GM19351 (cell line): ENCODE results near the gene ZNF516.
"Not testable (repeated sequence)": the region's sequence is repeated elsewhere in the genome, so short reads cannot be mapped to it uniquely, and the experiment has no call there.

Experiments
- ATAC-seq: cut with Tn5 transposase; IDR thresholded peaks from one replicate; pipeline ENCODE4 v1.9.1; 2021; ENCODE audit warnings: mild to moderate bottlenecking, moderate library complexity; ENCODE audit not compliant: unreplicated experiment

ZNF516 gene, protein sequence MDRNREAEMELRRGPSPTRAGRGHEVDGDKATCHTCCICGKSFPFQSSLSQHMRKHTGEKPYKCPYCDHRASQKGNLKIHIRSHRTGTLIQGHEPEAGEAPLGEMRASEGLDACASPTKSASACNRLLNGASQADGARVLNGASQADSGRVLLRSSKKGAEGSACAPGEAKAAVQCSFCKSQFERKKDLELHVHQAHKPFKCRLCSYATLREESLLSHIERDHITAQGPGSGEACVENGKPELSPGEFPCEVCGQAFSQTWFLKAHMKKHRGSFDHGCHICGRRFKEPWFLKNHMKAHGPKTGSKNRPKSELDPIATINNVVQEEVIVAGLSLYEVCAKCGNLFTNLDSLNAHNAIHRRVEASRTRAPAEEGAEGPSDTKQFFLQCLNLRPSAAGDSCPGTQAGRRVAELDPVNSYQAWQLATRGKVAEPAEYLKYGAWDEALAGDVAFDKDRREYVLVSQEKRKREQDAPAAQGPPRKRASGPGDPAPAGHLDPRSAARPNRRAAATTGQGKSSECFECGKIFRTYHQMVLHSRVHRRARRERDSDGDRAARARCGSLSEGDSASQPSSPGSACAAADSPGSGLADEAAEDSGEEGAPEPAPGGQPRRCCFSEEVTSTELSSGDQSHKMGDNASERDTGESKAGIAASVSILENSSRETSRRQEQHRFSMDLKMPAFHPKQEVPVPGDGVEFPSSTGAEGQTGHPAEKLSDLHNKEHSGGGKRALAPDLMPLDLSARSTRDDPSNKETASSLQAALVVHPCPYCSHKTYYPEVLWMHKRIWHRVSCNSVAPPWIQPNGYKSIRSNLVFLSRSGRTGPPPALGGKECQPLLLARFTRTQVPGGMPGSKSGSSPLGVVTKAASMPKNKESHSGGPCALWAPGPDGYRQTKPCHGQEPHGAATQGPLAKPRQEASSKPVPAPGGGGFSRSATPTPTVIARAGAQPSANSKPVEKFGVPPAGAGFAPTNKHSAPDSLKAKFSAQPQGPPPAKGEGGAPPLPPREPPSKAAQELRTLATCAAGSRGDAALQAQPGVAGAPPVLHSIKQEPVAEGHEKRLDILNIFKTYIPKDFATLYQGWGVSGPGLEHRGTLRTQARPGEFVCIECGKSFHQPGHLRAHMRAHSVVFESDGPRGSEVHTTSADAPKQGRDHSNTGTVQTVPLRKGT

DNA sequence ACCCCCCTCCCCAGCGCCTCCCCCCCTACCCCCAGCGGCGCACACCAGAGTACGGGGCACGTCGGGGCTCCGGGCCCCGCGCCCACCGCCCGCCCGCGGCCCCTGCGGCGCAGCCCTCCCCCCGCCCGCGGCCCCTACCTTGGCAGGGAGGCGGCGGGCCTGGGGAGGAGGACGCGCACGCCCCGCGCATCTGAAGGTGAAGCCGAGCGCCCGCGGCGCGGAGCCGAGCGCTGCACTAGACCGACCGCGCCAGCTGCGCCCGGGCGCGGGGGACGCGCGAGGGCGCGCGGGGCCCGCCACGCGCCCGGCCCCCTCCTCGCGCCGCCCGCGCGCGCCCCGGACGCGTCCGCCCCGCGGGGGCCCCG is at the start of gene ZNF516:
ZNF516 (minus strand) TSS at position 237 of the 365 bp plus-strand sequence. CDS start 52,188 bp downstream, outside the sequence.
- ATAC-seq = peak; percentile 18

DNA sequence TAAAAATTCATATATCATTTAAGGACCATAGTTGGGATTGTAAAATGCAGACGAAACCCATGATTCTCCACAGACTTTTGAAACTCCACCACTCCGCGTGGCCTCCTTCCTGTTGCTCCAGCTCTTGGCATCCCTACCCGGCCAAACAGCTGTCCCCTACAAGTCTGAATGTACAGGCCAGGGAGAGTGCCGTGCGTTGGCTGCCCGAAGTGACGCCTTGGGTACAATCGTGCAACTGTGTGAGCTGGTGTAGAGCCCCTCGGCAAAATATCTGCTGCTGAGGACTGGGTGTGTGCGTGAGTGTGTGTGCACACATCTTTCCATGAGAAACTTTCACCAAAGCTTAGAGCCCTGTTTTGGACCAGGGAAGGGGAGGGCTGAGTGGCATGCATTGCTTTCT is 43.8 kb upstream of the ZNF516 start:
- ATAC-seq = no peak

DNA sequence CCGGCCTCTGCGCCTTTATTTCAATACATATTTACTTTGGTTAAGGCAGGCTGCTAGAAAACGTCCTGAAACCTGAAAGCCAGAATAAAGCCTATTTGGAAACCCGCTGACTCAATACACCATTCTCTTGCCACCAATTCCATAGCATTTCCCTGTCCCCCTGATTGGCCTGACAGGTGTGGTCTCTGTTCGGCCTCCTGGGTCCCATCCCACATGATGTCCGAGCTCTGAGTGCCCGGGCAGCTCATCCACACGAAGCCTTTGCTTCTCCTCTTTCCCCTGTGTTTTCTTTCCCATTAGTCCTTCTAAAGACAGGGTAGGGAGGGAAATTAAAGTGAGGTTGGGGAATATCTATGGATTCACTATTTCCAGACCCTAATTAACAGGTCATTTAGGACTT is 42.6 kb upstream of the ZNF516 start:
- ATAC-seq = no peak

DNA sequence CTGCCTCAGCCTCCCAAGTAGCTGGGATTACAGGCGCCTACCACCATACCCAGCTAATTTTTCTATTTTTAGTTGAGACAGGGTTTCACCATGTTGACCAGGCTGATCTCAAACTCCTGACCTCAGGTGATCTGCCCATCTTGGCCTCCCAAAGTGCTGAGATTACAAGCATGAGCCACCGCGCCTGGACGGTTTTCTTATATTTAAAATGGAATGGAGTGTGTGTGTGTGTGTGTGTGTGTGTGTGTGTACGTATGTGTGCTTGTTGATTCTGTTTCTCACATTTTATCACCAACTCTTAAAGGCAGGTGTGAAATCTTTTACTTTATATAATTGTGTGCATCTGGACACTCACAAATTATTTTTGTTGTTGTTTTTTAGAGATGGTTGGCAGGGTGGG is 41.6 kb upstream of the ZNF516 start:
- ATAC-seq = not testable (repeated sequence)

DNA sequence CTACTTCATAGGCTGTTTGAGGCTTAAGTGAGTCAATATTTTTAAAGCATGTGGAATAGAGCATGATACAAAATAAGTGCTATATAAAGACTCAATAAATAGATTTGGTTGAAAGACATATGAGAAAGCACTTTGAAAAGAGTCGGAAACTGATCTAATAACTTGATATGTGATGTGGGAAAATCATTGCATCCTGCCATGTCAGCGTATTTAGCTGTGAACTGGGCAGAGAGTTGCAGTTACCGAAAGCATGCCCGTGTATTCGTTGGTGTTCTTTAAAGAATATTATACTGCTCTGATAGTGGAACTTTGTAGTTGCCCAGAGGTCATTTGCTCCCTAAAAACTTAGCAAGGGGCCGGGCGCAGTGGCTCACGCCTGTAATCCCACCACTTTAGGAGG is 37.8 kb upstream of the ZNF516 start:
- no peak for ATAC-seq

DNA sequence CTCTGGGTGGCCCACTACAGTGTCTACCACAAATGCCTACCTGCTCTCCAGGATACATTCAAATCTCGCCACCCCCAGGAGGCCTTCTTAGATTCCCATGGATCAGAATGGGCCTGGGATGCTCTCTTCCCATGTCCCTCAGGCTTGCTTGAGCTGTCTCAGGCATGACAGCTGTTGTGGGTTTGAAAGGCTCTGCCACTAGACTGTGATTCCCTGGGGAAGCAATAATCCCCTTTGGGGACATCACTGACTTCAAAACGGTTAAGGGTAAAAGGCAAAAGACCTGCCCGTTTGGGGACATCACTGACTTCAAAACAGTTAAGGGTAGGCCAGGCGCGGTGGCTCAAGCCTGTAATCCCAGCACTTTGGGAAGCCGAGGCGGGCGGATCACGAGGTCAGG is 35.8 kb upstream of the ZNF516 start:
- ATAC-seq = no peak

DNA sequence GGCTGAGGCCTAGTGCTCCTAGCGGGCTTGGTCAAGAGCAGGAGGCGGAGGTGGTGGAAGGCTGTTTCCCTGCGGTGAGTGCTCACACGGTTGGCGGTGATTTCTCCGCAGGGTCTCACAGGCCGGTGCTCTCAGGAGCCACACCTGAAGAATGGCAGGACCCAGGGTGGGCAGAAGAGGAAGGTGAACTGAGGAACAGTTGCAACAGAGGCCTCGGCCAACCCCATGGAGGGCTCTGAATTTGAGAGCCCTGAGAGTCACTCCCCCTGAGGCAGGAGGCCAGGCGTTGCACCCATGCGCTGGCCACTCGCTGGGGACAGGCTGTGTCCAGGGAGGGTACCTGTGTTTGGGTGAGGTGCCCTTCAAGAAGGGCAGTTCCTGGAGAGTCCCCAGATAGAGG is 35.3 kb upstream of the ZNF516 start:
- no peak for ATAC-seq

DNA sequence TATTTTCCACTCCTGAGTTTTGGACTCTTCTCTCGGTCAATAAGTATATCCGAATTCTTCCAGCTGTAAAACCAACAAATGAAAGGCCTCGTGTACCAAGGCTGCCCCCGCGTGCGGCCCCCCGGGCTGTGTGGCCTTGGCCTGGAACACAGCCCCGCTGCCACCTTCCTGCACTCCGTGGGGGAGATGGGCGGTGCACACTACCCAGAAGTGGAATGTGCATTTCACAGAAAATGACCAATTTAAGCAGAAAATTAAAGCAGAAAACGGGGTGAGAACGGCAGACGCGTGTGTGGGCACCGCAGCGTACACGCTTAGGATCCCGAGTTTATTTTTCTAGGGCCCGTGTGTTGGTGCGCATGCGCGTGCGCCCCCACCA is 34.4 kb upstream of the ZNF516 start:
- no peak for ATAC-seq

DNA sequence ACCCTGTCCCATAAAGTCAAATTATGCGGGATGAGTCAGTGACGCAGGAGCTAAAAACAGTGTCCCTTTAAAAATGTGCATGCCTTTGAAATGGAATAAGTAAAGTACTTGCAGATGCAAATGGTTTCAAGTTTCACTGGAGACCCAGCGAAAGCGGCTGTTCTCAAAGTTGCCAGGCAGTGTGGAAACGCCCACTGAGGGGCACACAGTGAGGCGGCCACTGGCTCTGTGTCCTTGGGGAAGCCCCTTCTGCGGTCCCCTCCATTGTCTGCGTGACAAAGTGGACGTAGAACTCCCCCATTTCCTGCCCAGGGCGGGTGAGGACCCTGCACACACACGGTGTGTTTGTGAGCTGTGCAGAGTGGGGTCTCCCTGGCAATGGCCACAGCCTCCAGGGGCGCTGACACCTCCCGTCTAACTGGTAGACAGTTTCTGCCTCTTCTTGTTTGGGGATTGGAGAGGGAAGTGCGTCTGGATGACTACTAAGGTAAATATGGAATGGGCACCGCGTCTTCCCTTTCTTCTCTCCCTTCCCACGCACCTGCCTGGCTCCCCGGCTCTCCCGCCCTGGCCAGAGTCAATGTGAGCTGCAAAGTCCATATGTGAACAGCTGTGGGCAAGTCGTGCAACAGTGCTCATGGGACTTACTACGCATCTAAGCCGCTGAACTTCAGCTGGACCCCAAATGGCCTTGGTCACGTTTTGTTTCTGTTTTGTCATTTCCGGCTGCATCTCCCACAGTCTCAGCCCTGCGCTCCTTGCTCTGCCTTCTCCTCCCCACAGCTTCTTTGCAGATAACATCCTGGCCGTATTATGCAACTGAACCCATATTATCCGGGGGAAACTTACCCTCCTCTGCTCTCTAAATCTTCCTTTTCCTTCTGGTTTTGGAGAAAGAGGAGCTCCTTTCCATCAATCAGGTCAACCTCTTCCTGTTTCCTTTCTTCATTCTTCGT is 33.7 kb upstream of the ZNF516 start:
- ATAC-seq = no peak

DNA sequence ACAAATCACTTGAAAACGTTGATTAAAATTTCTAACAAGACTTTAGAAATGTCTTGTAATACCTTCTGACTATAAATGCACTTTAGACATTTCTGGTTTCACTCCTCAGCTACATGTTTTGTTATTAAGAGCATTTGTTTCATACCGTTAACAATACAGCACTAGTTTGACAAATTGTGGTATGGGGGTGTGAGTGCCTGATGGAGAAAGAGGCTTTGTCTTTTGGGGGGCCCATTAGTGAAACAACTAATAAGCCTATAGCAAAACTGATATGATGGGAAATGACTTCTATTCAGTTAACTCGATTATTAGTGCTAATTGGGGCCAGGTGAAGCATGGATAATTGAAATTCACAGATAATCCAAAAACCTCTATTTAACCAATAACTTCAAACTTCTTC is 30.9 kb upstream of the ZNF516 start:
- no peak for ATAC-seq

DNA sequence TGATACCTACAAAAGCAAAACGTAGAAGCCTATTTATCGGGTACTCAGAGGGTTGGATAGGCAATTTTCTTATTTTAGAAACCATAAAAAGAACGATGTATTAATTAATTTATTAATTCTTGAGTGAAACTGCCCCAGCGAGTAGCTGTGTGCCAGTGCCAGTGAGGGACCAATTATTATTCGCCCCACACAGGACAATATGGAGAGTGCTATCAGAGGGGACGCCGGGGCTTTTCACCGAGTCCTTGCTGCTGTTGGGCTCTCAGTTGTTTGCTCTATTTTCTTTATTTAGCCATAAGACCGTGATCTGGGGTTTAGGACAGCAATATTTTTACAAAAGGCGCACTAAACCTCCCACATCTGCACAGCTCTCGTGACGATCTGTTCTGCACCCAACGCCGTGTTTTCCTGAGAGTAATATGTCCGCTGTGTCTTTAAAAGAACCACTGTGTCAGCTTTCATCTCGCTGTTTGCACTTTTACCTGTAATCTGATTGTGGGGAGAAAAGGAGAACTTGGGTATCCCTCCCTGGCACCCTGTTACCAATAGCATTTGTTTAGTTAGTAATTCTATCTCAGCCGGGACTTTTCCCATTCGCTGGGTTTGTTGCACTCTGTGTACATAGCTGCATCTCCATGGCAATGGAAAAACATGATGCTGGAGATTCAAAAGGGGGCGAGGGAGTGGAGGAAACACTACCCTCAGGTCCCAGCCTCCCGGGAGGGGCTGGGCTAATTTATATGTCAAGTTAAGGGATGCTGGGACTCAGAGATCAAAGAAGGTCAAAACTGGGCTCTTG is 30.1 kb upstream of the ZNF516 start:
- ATAC-seq = no peak

DNA sequence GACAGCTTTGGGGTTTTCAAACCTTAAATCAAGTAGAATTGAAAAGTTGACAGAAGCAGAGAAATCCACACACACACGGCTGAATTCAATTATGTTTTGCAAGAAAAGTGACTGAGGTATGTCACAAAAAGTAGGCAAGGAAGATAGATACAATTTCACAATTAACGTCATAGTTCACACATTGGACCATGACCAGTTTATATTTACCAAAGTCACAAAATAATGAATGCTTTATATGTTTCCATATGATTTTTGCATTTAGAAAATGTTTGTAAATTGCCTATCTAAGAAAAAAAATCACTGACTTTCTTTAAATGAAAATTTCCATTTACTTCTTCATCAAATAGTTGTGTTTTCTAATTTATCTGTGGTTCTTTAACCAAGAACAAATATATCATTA is 29.4 kb upstream of the ZNF516 start:
- ATAC-seq = no peak

DNA sequence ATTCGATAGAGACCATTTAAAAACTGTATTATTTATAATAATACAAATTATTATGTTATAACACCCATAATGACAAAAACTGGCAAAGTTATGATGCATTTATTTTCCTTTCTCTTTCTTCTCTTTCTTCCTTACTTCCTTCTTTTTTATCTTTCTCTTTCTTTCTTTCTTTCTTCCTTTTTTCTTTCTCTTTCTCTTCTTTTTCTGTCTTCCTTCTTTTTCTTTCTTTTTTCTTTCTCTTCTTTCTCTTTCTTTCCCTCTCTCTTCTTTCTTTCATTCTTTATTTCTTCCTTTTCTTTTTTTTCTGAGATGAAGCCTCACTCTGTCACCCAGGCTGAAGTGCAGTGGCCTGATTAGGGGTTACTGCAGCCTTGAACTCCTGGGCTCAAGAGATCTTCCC is 27.5 kb upstream of the ZNF516 start:
- ATAC-seq = no peak

DNA sequence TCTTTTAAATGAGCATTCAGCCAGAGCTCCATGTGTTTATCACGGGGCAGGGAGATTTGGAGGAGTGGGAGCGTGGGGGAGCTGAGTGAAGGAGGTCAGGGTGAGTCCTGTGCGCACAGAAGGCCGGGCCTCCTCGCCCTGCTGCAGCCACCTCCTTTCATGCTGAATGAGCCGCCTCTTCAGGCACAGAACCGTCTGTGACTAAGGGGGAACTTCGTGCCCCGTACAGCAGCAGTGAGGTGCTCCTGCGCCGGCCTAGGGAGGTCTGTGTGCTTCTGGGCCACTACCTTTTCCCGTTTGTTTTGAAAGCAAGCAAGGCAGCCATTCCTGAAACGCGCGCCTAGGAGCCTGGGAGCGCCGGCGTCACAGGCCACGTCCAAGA is 27.1 kb upstream of the ZNF516 start:
- ATAC-seq = no peak

DNA sequence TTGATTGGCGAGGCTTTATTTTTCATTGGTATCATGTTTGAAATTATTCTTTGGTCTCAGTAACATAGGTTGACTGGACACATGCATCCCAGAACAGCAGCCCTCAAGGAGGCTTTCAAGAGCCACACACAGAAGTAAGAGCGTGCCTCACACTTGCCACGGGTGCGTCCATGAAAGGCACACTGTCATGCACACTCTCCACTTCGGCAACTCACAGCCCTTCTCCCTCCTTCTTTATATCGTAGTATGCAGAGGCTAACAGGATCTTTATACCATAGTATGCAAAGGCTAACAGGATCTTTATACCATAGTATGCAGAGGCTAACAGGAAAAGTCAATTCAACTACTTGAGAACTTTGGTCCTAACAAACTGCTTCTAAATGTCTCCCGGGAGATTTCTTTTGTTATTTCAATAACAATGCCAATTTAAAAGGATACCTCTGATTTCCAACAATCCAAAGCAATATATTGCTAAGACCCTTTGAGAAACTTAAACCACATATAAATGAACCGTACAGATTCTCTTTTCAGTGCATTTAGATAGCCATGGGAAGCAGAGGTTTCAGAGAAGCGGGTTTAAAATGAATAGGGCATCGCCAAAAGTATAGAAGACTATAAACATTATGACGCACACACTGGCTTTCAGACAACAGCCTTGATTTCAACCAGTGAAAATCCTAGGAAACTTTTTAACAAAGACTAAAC is 26.5 kb upstream of the ZNF516 start:
- ATAC-seq = no peak

DNA sequence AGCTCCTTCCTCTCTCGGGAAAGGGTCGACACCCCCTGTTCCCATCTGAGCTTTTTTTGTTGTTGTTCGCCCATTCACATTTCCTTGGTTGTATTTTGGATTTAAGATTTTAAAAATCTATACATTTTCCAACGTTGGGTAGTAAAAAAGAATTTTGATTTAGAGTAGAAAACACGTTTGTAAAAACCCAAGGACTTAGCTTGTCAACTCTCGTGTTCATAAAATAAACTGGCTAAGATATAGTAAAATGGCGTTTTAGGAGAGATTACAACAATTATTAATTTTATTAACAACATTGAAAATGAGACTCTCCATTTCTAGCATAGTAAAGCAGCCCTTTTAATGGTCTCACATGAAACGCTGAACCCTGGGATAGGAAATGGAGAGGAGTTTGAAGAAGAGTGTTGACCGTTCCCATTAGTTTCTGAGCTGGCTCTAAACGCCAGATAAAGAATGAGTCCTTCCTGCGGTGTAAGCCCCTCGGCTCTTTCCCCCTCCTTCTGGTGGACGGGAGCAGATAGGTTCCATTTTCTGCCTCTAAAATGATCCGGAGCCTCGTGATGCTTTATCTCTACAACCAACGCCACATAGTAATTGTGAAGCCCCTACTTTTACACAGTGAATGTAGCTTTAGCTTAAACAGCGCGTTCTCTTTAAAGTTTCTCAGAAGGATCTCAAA is 24.0 kb upstream of the ZNF516 start:
- no peak for ATAC-seq

DNA sequence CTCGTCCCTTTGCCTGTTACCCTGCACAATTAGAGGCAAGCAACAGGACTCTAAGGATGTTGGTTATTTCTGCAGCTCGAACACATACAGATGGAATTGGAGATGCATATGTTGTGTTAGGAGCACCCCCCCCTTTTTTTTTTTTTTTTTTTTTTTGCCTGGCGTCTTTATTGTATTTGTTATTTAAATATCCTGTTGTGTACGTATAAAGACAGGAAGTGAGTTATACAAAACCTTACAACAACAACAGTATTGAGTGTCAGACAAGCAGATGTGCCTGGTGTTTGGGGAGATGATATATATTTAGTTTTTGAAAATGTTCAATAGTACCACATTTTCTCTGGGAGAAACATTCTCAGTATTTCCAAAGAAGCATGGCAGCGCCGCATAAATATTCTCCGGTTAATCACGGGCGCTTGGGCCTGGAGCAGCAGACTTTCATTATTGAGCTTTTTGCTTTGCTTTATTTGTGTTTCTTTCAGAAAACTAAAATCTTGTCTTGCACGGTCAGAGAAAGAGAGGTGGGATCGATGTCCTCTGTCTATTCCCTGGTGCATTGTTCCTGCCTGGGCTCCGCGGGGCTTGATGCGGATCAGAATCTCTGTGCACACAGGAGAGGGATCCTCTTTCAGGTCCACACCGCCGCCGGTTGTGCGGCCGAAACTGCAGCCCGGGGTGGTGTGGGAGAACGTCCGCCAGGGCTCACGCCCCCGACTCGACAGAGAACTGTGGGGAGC is 23.2 kb upstream of the ZNF516 start:
- no peak for ATAC-seq

DNA sequence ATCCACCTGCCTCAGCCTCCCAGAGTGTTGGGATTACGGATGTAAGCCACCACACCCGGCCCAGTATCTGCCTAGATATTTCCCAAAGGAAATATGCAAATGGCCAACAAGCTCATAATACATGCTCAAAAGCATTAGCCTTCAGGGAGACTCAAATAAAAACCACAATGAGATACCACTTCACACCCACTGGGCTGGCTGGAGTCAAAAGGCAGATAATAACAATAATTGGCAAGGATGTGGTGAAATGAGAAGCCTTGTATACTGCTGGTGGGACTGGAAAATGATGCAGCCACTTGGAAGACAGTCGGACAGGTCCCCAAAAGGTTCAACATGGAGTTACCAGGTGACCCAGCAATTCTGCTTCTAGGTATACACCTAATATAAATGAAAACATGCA is 20.5 kb upstream of the ZNF516 start:
- no peak for ATAC-seq
